ENCODE data around the gene MID1.

MID1 gene

DNA sequence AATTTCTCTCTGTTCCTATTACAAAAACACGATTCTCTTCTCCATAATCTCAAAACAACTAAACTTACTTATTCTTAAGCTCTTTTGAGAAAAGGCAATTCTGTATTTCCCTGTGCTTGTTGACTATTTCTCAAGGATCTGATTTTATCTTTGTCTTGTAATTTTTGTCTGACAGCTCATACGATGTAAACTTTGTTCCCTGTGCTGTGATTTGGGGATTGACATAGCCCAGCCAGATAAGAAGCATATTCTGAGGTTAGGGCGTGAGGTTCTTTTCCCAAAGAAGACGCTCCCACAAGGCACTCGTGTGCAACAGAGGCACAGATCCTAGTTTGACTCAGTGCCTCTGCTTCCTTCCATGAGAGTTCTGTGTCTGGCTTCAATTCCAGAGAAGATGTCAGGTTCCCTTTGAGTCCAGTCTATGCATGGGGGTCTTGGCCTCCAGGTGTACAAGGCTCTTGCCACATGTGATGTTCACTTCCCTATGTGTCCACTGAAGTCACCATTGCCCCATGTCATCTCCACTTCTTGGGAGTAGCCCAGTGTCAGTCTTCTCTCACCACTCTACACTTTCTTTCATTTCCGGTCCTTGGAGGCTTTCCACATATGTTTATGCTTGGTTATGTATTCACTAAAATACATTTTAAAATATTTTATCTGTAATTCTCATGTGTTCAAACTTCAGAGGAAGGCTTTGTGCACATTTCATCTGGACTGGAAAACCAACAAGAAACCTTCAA is 94.8 kb downstream of the MID1 start:
- DNase-seq (ENCODE audit: low read depth), result no peak
- H3K4me3 ChIP-seq (ENCODE audit: low read length), result no peak overlapping the region
- TF ChIP-seq, protein P1, sequence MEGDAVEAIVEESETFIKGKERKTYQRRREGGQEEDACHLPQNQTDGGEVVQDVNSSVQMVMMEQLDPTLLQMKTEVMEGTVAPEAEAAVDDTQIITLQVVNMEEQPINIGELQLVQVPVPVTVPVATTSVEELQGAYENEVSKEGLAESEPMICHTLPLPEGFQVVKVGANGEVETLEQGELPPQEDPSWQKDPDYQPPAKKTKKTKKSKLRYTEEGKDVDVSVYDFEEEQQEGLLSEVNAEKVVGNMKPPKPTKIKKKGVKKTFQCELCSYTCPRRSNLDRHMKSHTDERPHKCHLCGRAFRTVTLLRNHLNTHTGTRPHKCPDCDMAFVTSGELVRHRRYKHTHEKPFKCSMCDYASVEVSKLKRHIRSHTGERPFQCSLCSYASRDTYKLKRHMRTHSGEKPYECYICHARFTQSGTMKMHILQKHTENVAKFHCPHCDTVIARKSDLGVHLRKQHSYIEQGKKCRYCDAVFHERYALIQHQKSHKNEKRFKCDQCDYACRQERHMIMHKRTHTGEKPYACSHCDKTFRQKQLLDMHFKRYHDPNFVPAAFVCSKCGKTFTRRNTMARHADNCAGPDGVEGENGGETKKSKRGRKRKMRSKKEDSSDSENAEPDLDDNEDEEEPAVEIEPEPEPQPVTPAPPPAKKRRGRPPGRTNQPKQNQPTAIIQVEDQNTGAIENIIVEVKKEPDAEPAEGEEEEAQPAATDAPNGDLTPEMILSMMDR (IDR thresholded peaks at IDR 0.05; ENCODE audit: insufficient read depth, low read depth, low read length, missing control alignments), result no peak

DNA sequence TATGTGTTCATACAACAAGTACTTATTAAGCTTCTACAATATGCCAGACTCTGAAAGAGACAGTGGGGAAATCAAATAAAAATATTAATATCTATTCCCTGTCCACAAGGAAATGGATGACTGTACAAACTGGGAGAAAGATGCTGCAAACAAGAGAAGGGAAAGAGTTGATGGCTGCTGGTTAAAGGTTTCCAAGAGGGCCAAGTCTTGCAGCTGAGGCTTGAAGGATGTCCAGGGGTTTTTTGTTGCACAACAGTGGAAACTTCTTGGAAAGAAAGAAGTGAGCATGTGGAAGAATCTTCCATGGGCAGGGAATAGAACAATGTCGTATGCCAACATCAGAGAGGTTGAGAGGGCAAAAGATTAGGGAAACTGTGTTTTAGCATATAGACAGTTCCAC is 95.8 kb downstream of the MID1 start:
- H3K4me3 ChIP-seq (ENCODE audit: low read length), result no peak overlapping the region
- TF ChIP-seq, protein P1 (IDR thresholded peaks at IDR 0.05; ENCODE audit: insufficient read depth, low read depth, low read length, missing control alignments), result no peak
- DNase-seq (ENCODE audit: low read depth), result no peak

DNA sequence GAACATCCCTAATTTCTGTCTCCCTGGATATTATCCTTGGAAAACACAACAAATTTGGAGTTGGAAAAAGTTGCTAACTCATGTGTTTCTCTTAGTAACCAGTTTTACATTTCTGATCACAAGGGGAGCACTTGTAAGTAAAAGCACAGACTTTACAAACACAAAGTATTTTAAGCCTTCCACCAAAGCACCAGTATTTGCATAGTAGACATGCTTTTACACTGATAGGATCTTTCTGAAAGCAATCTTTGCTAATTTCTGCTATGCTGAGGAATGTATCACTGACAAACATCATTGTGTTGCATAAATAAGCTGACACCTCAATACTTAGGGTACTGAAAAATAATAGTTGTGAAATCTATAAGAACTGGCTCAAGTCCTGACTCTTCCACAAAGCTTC is 100.6 kb downstream of the MID1 start:
- TF ChIP-seq, protein P1 (IDR thresholded peaks at IDR 0.05; ENCODE audit: insufficient read depth, low read depth, low read length, missing control alignments), result no peak
- DNase-seq (ENCODE audit: low read depth), result no peak

DNA sequence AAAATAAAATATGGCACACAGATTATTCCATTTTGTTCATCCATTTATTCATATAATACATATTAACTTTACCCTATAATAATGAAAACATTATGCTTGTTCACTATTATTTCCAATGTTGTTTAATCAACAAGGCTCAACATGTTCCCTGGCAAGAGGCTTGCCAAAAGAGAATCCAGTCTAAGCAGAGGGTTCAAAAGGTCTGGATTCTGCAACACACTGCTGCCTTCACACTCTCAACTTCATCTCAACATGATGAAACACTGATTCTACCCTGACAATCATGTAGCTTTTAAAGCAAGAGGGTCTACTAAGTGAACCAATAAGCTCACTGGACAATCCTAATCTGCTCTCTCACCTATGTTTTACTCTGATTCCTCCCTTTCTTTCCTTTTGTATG is 101.1 kb downstream of the MID1 start:
- TF ChIP-seq, protein P1 (IDR thresholded peaks at IDR 0.05; ENCODE audit: insufficient read depth, low read depth, low read length, missing control alignments), result no peak
- H3K4me3 ChIP-seq (ENCODE audit: low read length), result no peak overlapping the region
- peak; percentile 41 for DNase-seq (ENCODE audit: low read depth)

More for the DNA sequence above, 100.6 kb downstream of the MID1 start:
- H3K4me3 ChIP-seq (ENCODE audit: low read length), result no peak overlapping the region

DNA sequence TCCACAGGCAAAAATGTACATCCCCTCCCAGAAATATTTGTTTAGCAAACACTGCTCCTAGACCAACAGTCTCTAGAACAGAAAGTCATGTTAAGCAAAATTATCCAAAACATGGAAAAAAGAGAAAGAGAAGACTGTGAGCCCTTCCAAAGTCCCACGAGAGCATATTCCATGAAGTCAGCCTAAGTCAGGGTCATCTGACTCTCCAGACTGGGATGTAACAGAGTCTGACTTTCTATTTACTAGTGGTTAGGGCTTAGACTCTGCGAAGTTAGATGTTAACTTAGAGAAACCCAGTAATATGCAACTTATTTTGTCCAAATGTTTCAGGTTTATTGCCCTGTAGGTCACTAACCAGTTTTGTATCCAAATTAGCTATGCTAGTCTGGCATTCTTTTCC is 102.3 kb downstream of the MID1 start:
- H3K4me3 ChIP-seq (ENCODE audit: low read length), result no peak overlapping the region
- DNase-seq (ENCODE audit: low read depth), result no peak
- TF ChIP-seq, protein P1 (IDR thresholded peaks at IDR 0.05; ENCODE audit: insufficient read depth, low read depth, low read length, missing control alignments), result no peak

DNA sequence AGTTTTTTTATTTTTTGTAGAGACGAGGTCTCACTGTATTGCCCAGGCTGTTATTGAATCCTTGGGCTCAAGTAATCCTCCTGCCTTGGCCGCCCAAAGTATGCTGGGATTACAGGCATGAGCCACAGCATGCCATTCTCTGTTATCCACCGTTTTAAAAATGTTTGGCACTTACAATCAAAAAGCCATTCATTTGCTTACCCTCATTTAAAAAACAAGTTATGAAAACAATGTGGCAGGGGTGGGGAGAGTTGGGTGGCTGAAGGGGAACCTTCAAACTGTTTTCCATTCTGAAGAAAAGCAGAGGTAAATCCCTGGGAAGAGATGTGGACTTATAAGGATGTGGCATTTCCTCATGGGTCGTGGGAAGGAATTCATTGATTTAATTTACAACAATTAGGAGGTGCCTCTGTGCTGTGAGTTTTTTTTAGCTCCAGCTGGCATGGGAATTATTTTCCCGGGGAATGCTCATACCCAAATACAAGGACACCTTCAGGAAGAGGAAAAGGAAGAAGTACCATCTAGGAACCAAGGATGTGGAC is 103.5 kb downstream of the MID1 start:
- TF ChIP-seq, protein P1 (IDR thresholded peaks at IDR 0.05; ENCODE audit: insufficient read depth, low read depth, low read length, missing control alignments), result no peak
- no peak for DNase-seq (ENCODE audit: low read depth)
- no peak overlapping the region for H3K4me3 ChIP-seq (ENCODE audit: low read length)

DNA sequence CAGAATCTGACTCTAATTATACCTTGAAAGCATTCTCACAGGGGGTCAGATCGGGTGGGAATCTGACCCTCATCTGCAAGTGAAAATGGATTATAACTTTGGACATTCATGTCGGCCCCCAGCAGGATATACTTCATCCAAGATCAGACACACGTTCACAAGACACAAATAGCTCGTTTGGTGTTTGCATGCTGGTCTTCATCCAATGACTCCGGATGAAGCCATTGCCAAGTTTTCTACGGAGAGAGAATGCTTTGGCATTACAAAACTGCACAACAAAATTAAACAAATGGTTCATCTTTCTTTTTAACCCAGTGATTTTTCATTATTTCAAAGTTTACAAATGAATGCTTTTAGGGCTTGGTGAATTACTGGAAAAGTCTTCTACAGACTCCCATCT is 105.5 kb downstream of the MID1 start:
- no peak overlapping the region for H3K4me3 ChIP-seq (ENCODE audit: low read length)
- TF ChIP-seq, protein P1 (IDR thresholded peaks at IDR 0.05; ENCODE audit: insufficient read depth, low read depth, low read length, missing control alignments), result no peak
- no peak for DNase-seq (ENCODE audit: low read depth)

Measured in epithelial cell of esophagus (primary cell).